IPS-18a (cell line): Measurements from ENCODE around the gene ANKRD24.
A peak's percentile ranks its signal among the peaks of the same experiment; 100 is the strongest.
"Not testable (repeated sequence)": the region's sequence is repeated elsewhere in the genome, so short reads cannot be mapped to it uniquely, and the experiment has no call there.

Experiments used
- H3K27ac ChIP-seq: one replicate; pipeline ENCODE4 v1.5.1; 2013; ENCODE audit warnings: low read length
- H3K27me3 ChIP-seq: one replicate; pipeline ENCODE4 v1.6.1; 2013; ENCODE audit warnings: mild to moderate bottlenecking, low read length; ENCODE audit not compliant: control insufficient read depth, insufficient read depth
- H3K36me3 ChIP-seq: one replicate; pipeline ENCODE4 v1.6.1; 2013; ENCODE audit warnings: low read depth, low read length; ENCODE audit not compliant: control insufficient read depth
- H3K4me1 ChIP-seq: one replicate; pipeline ENCODE4 v1.6.1; 2013; ENCODE audit warnings: low read depth, low read length; ENCODE audit not compliant: control insufficient read depth
- H3K4me3 ChIP-seq: one replicate; pipeline ENCODE4 v1.5.1; 2013; ENCODE audit warnings: low read length
- H3K9ac ChIP-seq: one replicate; pipeline ENCODE4 v1.6.1; 2013; ENCODE audit warnings: mild to moderate bottlenecking, low read length, moderate library complexity
- H3K9me3 ChIP-seq: one replicate; pipeline ENCODE4 v1.6.1; 2013; ENCODE audit warnings: low read depth, low read length; ENCODE audit not compliant: control insufficient read depth

ANKRD24 gene

GRCh38 chr19:4182084-4182810 is at the start of gene ANKRD24, which contains the start of gene SIRT6:
TSS of gene ANKRD24 (plus strand) at chr19:4182689. CDS start at chr19:4186426, 3,737 bp downstream.
TSS of gene SIRT6 (minus strand) at chr19:4182563. CDS start at chr19:4182539, 24 bp downstream.
- no peaks in the 10 kb centered on the region for H3K36me3 ChIP-seq
- peak within 1 kb of the TSS; percentile 90 for H3K4me3 ChIP-seq
- no peaks in the 10 kb centered on the region for H3K9me3 ChIP-seq
- H3K4me1 ChIP-seq: no peaks in the 10 kb centered on the region
- H3K27ac ChIP-seq: no peak within 1 kb of the TSS
- H3K9ac ChIP-seq: peak within 1 kb of the TSS; percentile 83
- H3K27me3 ChIP-seq: no peaks in the 10 kb centered on the region

GRCh38 chr19:4134351-4134750 is 48.1 kb upstream of the ANKRD24 start:
- Histone ChIP-seq H3K36me3 (no peaks in the 10 kb centered on the region), H3K27ac (no peak overlapping the region), H3K27me3 (no peaks in the 10 kb centered on the region)

GRCh38 chr19:4135386-4135785 is 47.1 kb upstream of the ANKRD24 start:
- H3K9ac ChIP-seq, H3K27ac ChIP-seq, H3K36me3 ChIP-seq: not testable (repeated sequence)

More at GRCh38 chr19:4134351-4134750, 48.1 kb upstream of the ANKRD24 start:
- H3K4me1 ChIP-seq: no peaks in the 10 kb centered on the region
- H3K4me3 ChIP-seq: no peak overlapping the region
- no peaks in the 10 kb centered on the region for H3K9me3 ChIP-seq
- no peak overlapping the region for H3K9ac ChIP-seq

GRCh38 chr19:4136680-4137088 is 45.8 kb upstream of the ANKRD24 start:
- H3K4me1 ChIP-seq: no peaks in the 10 kb centered on the region

More at GRCh38 chr19:4135386-4135785, 47.1 kb upstream of the ANKRD24 start:
- not testable (repeated sequence) for H3K9me3 ChIP-seq, H3K27me3 ChIP-seq, H3K4me3 ChIP-seq, H3K4me1 ChIP-seq

GRCh38 chr19:4138445-4138844 is 44.0 kb upstream of the ANKRD24 start:
- Histone ChIP-seq H3K9me3 (no peaks in the 10 kb centered on the region), H3K4me3 (no peak overlapping the region), H3K9ac (no peak overlapping the region), H3K36me3 (no peaks in the 10 kb centered on the region), H3K27me3 (no peaks in the 10 kb centered on the region), H3K27ac (no peak overlapping the region), H3K4me1 (no peaks in the 10 kb centered on the region)

More at GRCh38 chr19:4136680-4137088, 45.8 kb upstream of the ANKRD24 start:
- no peak overlapping the region for H3K27ac ChIP-seq
- no peaks in the 10 kb centered on the region for H3K9me3 ChIP-seq
- no peak overlapping the region for H3K9ac ChIP-seq
- H3K4me3 ChIP-seq: no peak overlapping the region
- H3K27me3 ChIP-seq: no peaks in the 10 kb centered on the region
- no peaks in the 10 kb centered on the region for H3K36me3 ChIP-seq

DNA sequence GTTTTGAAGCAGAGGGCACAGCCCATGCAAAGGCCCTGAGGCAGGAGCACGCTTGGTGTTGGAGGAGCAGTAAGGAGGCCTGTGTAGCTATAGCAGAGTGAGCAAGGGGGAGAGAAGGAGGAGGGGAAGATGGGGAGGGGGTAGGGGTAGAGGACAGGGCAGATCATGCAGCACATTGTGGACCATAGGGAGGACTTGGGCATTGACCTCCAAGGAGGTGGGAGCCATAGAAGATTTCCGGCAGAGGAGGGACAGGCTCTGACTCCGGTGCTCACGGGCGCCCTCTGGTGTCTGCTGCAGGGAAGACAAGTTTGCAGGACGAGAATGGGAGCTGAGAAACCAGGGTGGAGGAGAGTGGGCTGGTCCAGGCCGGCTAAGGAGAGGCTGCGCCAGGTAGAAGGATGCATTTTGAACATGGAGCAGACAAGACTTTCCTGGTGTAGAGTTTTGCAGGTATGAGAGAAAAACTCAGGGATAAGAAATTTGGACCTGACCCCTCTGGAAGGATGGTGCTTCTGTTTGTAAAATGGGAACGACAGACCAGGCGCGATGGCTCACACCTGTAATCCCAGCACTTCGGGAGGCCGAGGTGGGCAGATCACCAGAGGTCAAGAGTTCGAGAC is 42.8 kb upstream of the ANKRD24 start:
- no peak overlapping the region for H3K9ac ChIP-seq
- H3K4me1 ChIP-seq: no peaks in the 10 kb centered on the region
- H3K27ac ChIP-seq: no peak overlapping the region
- no peaks in the 10 kb centered on the region for H3K9me3 ChIP-seq
- no peak overlapping the region for H3K4me3 ChIP-seq
- H3K36me3 ChIP-seq: no peaks in the 10 kb centered on the region
- H3K27me3 ChIP-seq: no peaks in the 10 kb centered on the region

- Histone ChIP-seq H3K4me1 (no peaks in the 10 kb centered on the region), H3K27ac (no peak overlapping the region), H3K4me3 (no peak overlapping the region), H3K27me3 (no peaks in the 10 kb centered on the region), H3K36me3 (no peaks in the 10 kb centered on the region), H3K9me3 (no peaks in the 10 kb centered on the region), H3K9ac (no peak overlapping the region)
Observed at GRCh38 chr19:4140237-4140711, 42.2 kb upstream of the ANKRD24 start.

DNA sequence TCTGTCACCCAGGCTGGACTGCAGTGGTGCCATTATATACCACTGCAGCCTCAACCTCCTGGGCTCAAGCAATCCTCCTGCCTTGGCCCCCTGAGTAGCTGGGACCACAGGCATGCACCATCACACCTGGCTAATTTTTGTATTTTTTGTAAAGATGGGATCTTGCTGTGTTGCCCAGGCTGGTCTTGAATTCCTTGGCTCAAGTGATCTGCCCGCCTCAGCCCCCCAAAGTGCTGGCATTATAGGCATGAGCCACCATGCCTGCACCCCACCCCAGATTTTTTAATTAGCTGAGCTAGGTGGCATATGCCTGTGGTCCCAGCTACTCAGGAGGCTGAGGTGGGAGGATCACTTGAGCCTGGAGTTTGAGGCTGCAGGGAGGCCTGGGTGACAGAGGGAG is 39.6 kb upstream of the ANKRD24 start:
- not testable (repeated sequence) for H3K36me3 ChIP-seq, H3K9ac ChIP-seq, H3K9me3 ChIP-seq, H3K27ac ChIP-seq, H3K4me3 ChIP-seq, H3K27me3 ChIP-seq, H3K4me1 ChIP-seq

DNA sequence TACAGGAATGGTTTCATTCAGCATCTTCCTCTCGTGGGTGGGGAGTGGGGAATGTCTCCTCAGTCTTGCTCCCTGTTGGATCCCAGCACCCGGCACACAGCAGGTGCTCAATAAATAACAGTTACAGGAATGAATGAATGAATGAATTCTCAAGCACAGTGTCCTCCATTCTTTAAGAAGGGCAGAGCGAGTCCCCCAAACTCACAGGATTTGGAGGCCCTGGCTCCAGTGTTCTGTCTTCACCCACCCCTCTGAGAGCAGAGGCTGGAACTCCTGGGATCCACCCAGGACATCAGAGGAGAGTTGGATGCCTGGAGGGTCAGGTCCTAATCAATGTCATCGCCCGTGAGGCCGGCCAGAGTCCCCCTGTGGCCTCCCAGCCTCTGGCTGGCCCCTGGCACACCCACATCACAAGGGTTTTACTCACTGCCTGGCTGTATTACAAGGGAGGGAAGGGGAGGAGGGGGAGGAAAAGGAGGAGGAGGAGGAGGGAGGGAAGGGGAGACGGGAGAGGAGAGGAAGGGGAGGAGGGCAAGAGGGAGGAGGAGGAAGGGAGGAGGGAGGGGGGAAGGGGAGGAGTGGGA is 37.7 kb upstream of the ANKRD24 start:
- Histone ChIP-seq H3K4me1 (no peaks in the 10 kb centered on the region), H3K27me3 (no peaks in the 10 kb centered on the region), H3K9me3 (no peaks in the 10 kb centered on the region), H3K9ac (no peak overlapping the region), H3K27ac (no peak overlapping the region), H3K36me3 (no peaks in the 10 kb centered on the region), H3K4me3 (no peak overlapping the region)

GRCh38 chr19:4149518-4150288 is 32.8 kb upstream of the ANKRD24 start:
- Histone ChIP-seq H3K27me3 (no peaks in the 10 kb centered on the region), H3K4me1 (no peaks in the 10 kb centered on the region), H3K9ac (no peak overlapping the region), H3K4me3 (no peak overlapping the region), H3K27ac (no peak overlapping the region), H3K9me3 (no peaks in the 10 kb centered on the region), H3K36me3 (no peaks in the 10 kb centered on the region)

GRCh38 chr19:4151623-4152022 is 30.9 kb upstream of the ANKRD24 start:
- no peaks in the 10 kb centered on the region for H3K4me1 ChIP-seq

More at GRCh38 chr19:4151623-4152022, 30.9 kb upstream of the ANKRD24 start:
- Histone ChIP-seq H3K4me3 (no peak overlapping the region), H3K36me3 (no peaks in the 10 kb centered on the region), H3K9me3 (no peaks in the 10 kb centered on the region), H3K9ac (no peak overlapping the region), H3K27ac (no peak overlapping the region), H3K27me3 (no peaks in the 10 kb centered on the region)
